CD4-positive, alpha-beta T cell (primary cell): ENCODE data around the gene TTC33. TPM values are rescaled to one million over a fixed set of nuclear protein-coding genes. Genes with fewer than 3 reads are reported as not detected.

Experiments
- ATAC-seq: fragments of 200-7000 bp; cut with Tn5 transposase; one replicate; pipeline ENCODE4 v1.10.0; 2022; ENCODE audit warnings: mild to moderate bottlenecking; ENCODE audit not compliant: poor library complexity
- CTCF ChIA-PET: fragments of 350-600 bp; sonication (Branson Sonifier 250); formaldehyde crosslinking; loops from one replicate; lab custom pipeline; 2021; ENCODE audit warnings: antibody characterized with exemption, inconsistent platforms; lab: Charles Lee
- POLR2A ChIA-PET: fragments of 350-600 bp; sonication (Branson Sonifier 250); formaldehyde crosslinking; loops from one replicate; lab custom pipeline; 2021; ENCODE audit warnings: antibody characterized with exemption, inconsistent platforms; lab: Charles Lee
- DNase-seq, 14 experiments: peaks; one replicate each; pipeline ENCODE4 v3.0.0-alpha.2; 2013 to 2020; ENCODE audit warnings: mixed read lengths in 2 of 14
- H3K27ac ChIP-seq, 2 donors: one replicate each; pipeline versions ENCODE4 v1.5.1 to v1.7.0; 2013; ENCODE audit warnings: low read length in 2 of 2, low read depth in 1 of 2, mild to moderate bottlenecking in 1 of 2
- H3K27me3 ChIP-seq, 2 experiments: 1 replicate in 1 of 2; 2 replicates in 1 of 2; pipeline versions ENCODE4 v1.6.1 to v1.7.0; 2013; ENCODE audit warnings: low read length in 2 of 2, control low read depth in 1 of 2, mild to moderate bottlenecking in 1 of 2, moderate library complexity in 1 of 2; ENCODE audit not compliant: insufficient read depth in 2 of 2, control insufficient read depth in 1 of 2
- H3K36me3 ChIP-seq: one replicate; pipeline ENCODE4 v1.6.1; 2013; ENCODE audit warnings: low read length, control low read depth; ENCODE audit not compliant: insufficient read depth
- H3K4me1 ChIP-seq: one replicate; pipeline ENCODE4 v1.6.1; 2013; ENCODE audit warnings: low read length, control low read depth; ENCODE audit not compliant: insufficient read depth
- H3K4me3 ChIP-seq: one replicate; pipeline ENCODE4 v1.5.1; 2013; ENCODE audit warnings: mild to moderate bottlenecking, low read length, moderate library complexity
- H3K9me3 ChIP-seq, 2 experiments: 1 replicate in 1 of 2; 2 replicates in 1 of 2; pipeline versions ENCODE4 v1.6.1 to v1.7.0; 2013; ENCODE audit warnings: low read length in 2 of 2, mild to moderate bottlenecking in 2 of 2, control low read depth in 1 of 2, moderate library complexity in 1 of 2; ENCODE audit not compliant: control insufficient read depth in 1 of 2, insufficient read depth in 1 of 2
- H3K27ac Mint-ChIP-seq: one replicate; pipeline ENCODE4 v1.8.0; 2020; ENCODE audit warnings: mixed read lengths
- H3K27me3 Mint-ChIP-seq: one replicate; pipeline ENCODE4 v1.8.0; 2021; ENCODE audit warnings: mixed read lengths
- H3K36me3 Mint-ChIP-seq: one replicate; pipeline ENCODE4 v1.8.0; 2021; ENCODE audit warnings: low read depth, mixed read lengths
- H3K4me1 Mint-ChIP-seq: one replicate; pipeline ENCODE4 v1.8.0; 2021; ENCODE audit warnings: low read depth, mixed read lengths
- H3K4me3 Mint-ChIP-seq: one replicate; pipeline ENCODE4 v1.8.0; 2020; ENCODE audit warnings: mild to moderate bottlenecking, mixed read lengths
- H3K9me3 Mint-ChIP-seq: one replicate; pipeline ENCODE4 v1.8.0; 2020; ENCODE audit warnings: mixed read lengths
- intact Hi-C, 2 experiments: fragments of 100-400 bp; cut with DNase I in 1 of 2; cut with micrococcal nuclease in 1 of 2; formaldehyde crosslinking; loops; one replicate each; pipeline versions ENCODE4 v1.15.1 to v1.9.0; 2023 to 2025; cut with DNase I, micrococcal nuclease
- total RNA-seq, 174 experiments: library from RNA in 2 of 174; stranded (reverse) in 2 of 174; gene quantifications; one replicate each; pipeline ENCODE4 v1.2.3 and lab custom pipeline; 2021 to 2026
- TF ChIP-seq, protein P1 (sequence below): fragments of 200-600 bp; IDR thresholded peaks from one replicate; pipeline ENCODE4 v1.8.0; 2022; ENCODE audit warnings: antibody characterized with exemption, mild to moderate bottlenecking

The TTC33 gene
- total RNA-seq, 2 experiments from 2014 or later = 8.7 to 12.0 TPM

DNA sequence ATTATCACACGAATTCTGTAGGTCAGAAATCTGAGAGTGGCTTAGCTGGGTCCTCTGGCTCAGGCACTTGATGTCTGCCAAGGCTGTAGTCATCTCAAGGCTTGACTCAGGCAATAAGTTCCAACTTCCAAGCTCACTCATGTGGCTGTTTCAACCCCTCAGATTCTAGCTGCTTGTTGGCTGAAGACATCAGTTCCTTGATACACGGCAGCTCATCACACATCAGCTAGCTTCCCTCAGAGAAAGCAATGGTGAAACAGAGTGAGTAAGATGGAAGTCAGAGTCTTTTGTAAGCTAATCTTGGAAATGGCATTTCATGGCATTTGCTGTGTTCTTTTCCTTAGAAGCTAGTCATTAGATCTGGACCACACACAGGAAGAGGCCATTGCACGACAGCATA, 280.2 kb downstream of the TTC33 start:
- TF ChIP-seq, protein P1, sequence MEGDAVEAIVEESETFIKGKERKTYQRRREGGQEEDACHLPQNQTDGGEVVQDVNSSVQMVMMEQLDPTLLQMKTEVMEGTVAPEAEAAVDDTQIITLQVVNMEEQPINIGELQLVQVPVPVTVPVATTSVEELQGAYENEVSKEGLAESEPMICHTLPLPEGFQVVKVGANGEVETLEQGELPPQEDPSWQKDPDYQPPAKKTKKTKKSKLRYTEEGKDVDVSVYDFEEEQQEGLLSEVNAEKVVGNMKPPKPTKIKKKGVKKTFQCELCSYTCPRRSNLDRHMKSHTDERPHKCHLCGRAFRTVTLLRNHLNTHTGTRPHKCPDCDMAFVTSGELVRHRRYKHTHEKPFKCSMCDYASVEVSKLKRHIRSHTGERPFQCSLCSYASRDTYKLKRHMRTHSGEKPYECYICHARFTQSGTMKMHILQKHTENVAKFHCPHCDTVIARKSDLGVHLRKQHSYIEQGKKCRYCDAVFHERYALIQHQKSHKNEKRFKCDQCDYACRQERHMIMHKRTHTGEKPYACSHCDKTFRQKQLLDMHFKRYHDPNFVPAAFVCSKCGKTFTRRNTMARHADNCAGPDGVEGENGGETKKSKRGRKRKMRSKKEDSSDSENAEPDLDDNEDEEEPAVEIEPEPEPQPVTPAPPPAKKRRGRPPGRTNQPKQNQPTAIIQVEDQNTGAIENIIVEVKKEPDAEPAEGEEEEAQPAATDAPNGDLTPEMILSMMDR = no peak
- Mint-ChIP-seq H3K27ac (no peak overlapping the region), H3K4me3 (no peak overlapping the region), H3K27me3 (no peaks in the 10 kb centered on the region), H3K36me3 (no peaks in the 10 kb centered on the region), H3K9me3 (no peaks in the 10 kb centered on the region), H3K4me1 (peaks cover 6% of the 10 kb centered on the region)
- POLR2A ChIA-PET = no interaction called here
- DNase-seq = no peak
- Histone ChIP-seq H3K36me3 (no peaks in the 10 kb centered on the region), H3K4me1 (peaks cover 3% of the 10 kb centered on the region), H3K27ac (no peak overlapping the region), H3K4me3 (no peak overlapping the region), H3K9me3 (no peaks in the 10 kb centered on the region), H3K27me3 (no peaks in the 10 kb centered on the region)
- intact Hi-C loops = no loop called here
- ATAC-seq = no peak
- CTCF ChIA-PET = interaction anchor here (0.6 kb wide), 1 partner anchor 228 kb away, joined by 3 read pairs; no protein-coding TSS in a partner anchor

DNA sequence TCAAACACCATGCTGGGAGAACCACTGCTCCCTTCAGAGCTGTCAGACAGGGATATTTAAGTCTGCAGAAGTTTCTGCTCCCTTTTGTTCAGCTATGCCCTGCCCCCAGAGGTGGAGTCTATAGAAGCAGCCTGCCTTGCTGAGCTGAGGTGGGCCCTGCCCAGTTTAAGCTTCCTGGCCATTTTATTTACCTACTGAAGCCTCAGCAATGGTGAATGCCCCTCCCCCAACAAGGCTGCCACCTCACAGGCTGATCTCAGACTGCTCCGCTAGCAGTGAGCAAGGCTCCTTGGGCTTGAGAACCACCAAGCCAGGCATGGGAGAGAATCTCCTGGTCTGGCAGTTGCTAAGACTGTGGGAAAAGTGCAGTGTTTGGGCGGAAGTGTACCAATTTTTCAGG, 281.5 kb downstream of the TTC33 start:
- ChIA-PET POLR2A (no interaction called here), CTCF (no interaction called here)
- H3K27ac Mint-ChIP-seq = no peak overlapping the region
- no peak overlapping the region for H3K4me3 Mint-ChIP-seq
- Histone ChIP-seq H3K4me1 (no peaks in the 10 kb centered on the region), H3K9me3 (no peaks in the 10 kb centered on the region), H3K36me3 (no peaks in the 10 kb centered on the region), H3K27me3 (no peaks in the 10 kb centered on the region), H3K27ac (no peak overlapping the region), H3K4me3 (no peak overlapping the region)
- H3K27me3 Mint-ChIP-seq = no peaks in the 10 kb centered on the region
- no peaks in the 10 kb centered on the region for H3K9me3 Mint-ChIP-seq
- H3K4me1 Mint-ChIP-seq = no peaks in the 10 kb centered on the region
- DNase-seq (no peak), ATAC-seq (no peak)
- intact Hi-C loops = no loop called here
- TF ChIP-seq, protein P1 = no peak
- no peaks in the 10 kb centered on the region for H3K36me3 Mint-ChIP-seq

DNA sequence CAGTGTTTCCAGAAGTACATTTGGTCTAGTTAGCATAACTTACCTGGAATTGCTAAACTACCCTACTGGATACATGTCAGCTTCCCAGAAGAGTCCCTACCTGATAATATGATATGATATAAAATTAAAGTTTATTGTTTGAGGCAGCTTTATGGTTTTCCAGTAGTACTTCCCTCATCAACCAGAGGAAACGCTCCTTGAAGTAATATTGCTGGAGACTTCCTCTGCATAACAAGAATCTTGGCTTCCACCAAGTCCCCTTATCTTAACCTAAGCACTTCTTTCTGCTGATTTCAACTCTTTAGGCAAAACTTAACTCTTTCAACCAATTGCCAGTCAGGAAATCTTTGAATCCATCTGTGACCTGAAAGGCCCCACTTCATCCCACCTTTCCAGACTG, 290.3 kb downstream of the TTC33 start:
- Histone ChIP-seq H3K36me3 (no peaks in the 10 kb centered on the region), H3K27me3 (no peaks in the 10 kb centered on the region), H3K27ac (no peak overlapping the region), H3K4me1 (no peaks in the 10 kb centered on the region), H3K9me3 (no peaks in the 10 kb centered on the region), H3K4me3 (no peak overlapping the region)
- Mint-ChIP-seq H3K36me3 (peaks cover 4% of the 10 kb centered on the region), H3K4me3 (no peak overlapping the region), H3K27me3 (no peaks in the 10 kb centered on the region), H3K27ac (no peak overlapping the region), H3K9me3 (peaks cover 8% of the 10 kb centered on the region), H3K4me1 (no peaks in the 10 kb centered on the region)
- intact Hi-C loops = no loop called here
- POLR2A ChIA-PET = no interaction called here
- DNase-seq = no peak
- TF ChIP-seq, protein P1 = no peak
- CTCF ChIA-PET = interaction anchor here (0.6 kb wide), 1 partner anchor 177 kb away, joined by 3 read pairs; no protein-coding TSS in a partner anchor
- no peak for ATAC-seq
